SU-DHL-6 (cell line): ENCODE measurements around the gene ZFP3.

Experiments
- EZH2phosphoT487 ChIP-seq: fragments of 200-600 bp; sonication (generic), shearing (Covaris generic); conservative IDR thresholded peaks from 2 replicates; pipeline ENCODE4 v1.6.1; 2018; ENCODE audit warnings: mild to moderate bottlenecking, antibody characterized with exemption, low read length, moderate library complexity, mixed read lengths
- TF ChIP-seq, protein P1 (sequence below): fragments of 200-600 bp; sonication (generic); IDR thresholded peaks from one replicate; pipeline ENCODE4 v1.5.1; 2017; ENCODE audit warnings: antibody characterized with exemption, mild to moderate bottlenecking, low read length, moderate library complexity; ENCODE audit not compliant: insufficient read depth, poor library complexity, severe bottlenecking

DNA sequence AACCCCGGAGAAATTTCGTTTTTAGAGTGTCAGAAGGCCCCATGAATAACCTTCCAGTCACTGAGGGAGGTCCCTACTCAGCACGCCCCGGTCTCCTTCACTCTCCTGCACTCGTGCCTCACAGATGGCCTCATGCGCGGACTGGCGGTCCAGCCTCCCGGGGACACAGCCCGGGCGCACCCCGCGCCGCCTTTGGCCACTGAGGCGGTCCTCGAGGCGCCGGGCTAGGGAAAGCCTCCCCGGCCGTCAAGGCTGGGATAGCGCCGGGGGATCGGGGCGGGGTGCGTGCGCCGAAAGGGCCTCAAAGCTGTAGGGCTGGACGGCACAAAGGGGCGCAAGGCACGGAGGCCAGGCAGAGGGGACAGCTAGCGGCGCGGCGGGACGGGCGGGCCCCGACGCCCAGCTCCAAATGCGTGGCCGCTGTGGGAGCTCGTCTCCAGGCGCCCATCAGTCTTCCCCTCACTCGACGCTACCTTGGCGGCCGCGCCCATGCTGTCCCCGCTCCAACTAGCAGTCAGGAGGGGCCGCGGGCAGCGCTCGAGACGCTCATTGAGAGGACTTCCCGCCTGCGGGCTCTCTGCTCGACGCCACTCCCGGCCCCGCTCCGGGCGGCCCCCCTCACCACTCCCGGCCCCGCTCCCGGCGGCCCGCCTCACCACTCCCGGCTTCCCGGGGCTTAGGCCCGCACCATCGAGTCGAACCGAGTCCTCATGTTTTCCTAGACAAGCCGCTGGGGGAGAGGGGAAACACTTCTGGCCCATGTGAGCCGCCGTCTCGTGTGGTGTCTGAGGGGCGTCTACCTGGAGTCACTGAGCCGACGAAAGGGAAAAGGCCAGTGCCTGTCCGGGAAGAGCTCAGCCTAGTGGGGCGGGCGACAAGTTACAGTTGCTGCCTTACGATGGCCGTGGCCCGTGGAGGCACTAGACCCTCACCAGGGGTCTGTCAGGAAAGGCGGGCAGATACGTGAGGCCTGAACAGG lies 37.7 kb downstream of the ZFP3 start, which contains the start of gene USP6:
- TF ChIP-seq, protein P1, sequence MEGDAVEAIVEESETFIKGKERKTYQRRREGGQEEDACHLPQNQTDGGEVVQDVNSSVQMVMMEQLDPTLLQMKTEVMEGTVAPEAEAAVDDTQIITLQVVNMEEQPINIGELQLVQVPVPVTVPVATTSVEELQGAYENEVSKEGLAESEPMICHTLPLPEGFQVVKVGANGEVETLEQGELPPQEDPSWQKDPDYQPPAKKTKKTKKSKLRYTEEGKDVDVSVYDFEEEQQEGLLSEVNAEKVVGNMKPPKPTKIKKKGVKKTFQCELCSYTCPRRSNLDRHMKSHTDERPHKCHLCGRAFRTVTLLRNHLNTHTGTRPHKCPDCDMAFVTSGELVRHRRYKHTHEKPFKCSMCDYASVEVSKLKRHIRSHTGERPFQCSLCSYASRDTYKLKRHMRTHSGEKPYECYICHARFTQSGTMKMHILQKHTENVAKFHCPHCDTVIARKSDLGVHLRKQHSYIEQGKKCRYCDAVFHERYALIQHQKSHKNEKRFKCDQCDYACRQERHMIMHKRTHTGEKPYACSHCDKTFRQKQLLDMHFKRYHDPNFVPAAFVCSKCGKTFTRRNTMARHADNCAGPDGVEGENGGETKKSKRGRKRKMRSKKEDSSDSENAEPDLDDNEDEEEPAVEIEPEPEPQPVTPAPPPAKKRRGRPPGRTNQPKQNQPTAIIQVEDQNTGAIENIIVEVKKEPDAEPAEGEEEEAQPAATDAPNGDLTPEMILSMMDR: no peak
- no peak for TF ChIP-seq EZH2phosphoT487
